IMR-90 (cell line): Measurements from ENCODE around the gene S1PR2.

Experiments used
- BHLHE40 ChIP-seq: fragments of 150-350 bp; IDR thresholded peaks from 2 replicates; pipeline ENCODE4 v1.6.1; 2016; ENCODE audit warnings: mild to moderate bottlenecking, low read depth, low read length
- CEBPB ChIP-seq: IDR thresholded peaks from 2 replicates; pipeline ENCODE4 v1.6.1; 2012; ENCODE audit warnings: low read depth, low read length, improper control_type of control experiment
- CTCF ChIP-seq: conservative IDR thresholded peaks from 2 replicates; pipeline ENCODE4 v1.5.1; 2012; ENCODE audit warnings: mild to moderate bottlenecking, low read depth, low read length, improper control_type of control experiment
- ELK1 ChIP-seq: fragments of 150-350 bp; IDR thresholded peaks from 2 replicates; pipeline ENCODE4 v1.6.1; 2016; ENCODE audit warnings: low read depth, mild to moderate bottlenecking, low read length, moderate library complexity, borderline replicate concordance
- FOS ChIP-seq: fragments of 150-350 bp; IDR thresholded peaks from 2 replicates; pipeline ENCODE4 v1.6.1; 2016; ENCODE audit warnings: low read depth, low read length
- MAZ ChIP-seq: IDR thresholded peaks from 2 replicates; pipeline ENCODE4 v1.6.1; 2012; ENCODE audit warnings: low read depth, mild to moderate bottlenecking, low read length, improper control_type of control experiment, moderate library complexity, borderline replicate concordance
- MXI1 ChIP-seq: IDR thresholded peaks from 2 replicates; pipeline ENCODE4 v1.6.1; 2012; ENCODE audit warnings: low read depth, mild to moderate bottlenecking, low read length, moderate library complexity, borderline replicate concordance
- POLR2A ChIP-seq: IDR thresholded peaks from 2 replicates; pipeline ENCODE4 v1.6.1; 2012; ENCODE audit warnings: mild to moderate bottlenecking, low read depth, low read length
- RAD21 ChIP-seq: IDR thresholded peaks from 2 replicates; pipeline ENCODE4 v1.6.1; 2012; ENCODE audit warnings: low read length, improper control_type of control experiment
- RCOR1 ChIP-seq: IDR thresholded peaks from 2 replicates; pipeline ENCODE4 v1.6.1; 2012; ENCODE audit warnings: mild to moderate bottlenecking, low read length, improper control_type of control experiment; ENCODE audit not compliant: insufficient replicate concordance
- RFX5 ChIP-seq: IDR thresholded peaks from 2 replicates; pipeline ENCODE4 v1.8.0; 2012; ENCODE audit warnings: low read depth, mild to moderate bottlenecking, low read length, moderate library complexity
- SMC3 ChIP-seq: fragments of 150-350 bp; IDR thresholded peaks from 2 replicates; pipeline ENCODE4 v1.6.1; 2016; ENCODE audit warnings: low read depth, mild to moderate bottlenecking, antibody characterized with exemption, low read length, moderate library complexity
- TF ChIP-seq, protein P1 (sequence below): fragments of 150-350 bp; IDR thresholded peaks from 2 replicates; pipeline ENCODE4 v1.6.1; 2017; ENCODE audit warnings: mild to moderate bottlenecking, antibody characterized with exemption, low read length, low read depth

DNA sequence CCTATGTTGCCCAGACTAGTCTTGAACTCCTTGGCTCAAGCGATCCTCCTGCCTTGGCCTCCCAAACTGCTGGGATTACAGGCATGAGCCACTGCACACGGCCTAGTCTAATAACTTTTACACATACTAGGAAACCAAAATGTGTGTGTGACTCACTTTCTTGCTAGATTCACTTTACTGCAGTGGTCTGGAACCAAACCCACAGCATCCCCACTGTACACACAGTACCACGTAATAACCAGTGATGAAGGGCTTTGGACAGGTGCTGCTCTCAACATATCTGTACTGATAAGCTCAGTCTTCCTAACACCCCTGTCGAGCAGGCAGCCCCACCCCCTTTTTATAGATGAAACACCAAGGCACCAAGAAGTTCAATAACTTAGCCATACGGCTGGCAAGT is 41.5 kb downstream of the S1PR2 start:
- TF ChIP-seq CTCF (no peak), FOS (0 out of 2 replicates have a peak, but pooled peaks have one; percentile 3), RCOR1 (no peak), POLR2A (no peak), SMC3 (no peak), BHLHE40 (no peak), CEBPB (no peak), ELK1 (no peak), RAD21 (no peak), RFX5 (no peak), MAZ (no peak), MXI1 (no peak)
- TF ChIP-seq, protein P1, sequence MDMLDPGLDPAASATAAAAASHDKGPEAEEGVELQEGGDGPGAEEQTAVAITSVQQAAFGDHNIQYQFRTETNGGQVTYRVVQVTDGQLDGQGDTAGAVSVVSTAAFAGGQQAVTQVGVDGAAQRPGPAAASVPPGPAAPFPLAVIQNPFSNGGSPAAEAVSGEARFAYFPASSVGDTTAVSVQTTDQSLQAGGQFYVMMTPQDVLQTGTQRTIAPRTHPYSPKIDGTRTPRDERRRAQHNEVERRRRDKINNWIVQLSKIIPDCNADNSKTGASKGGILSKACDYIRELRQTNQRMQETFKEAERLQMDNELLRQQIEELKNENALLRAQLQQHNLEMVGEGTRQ, result no peak
